ENCODE measurements around the gene CDKAL1. TPM values are rescaled to one million over a fixed set of nuclear protein-coding genes. Genes with fewer than 3 reads are reported as not detected.

Gene CDKAL1
- total and polyA plus RNA-seq, 4 donors, result 2.0 to 12.9 (median 6.7) TPM

- Histone ChIP-seq H3K36me3 (ENCODE audit: control insufficient read depth in 4 of 4, insufficient read depth in 3 of 4, low read depth in 1 of 4, low read length in 3 of 4) (no peaks in the 10 kb centered on the region), H3K4me1 (ENCODE audit: control insufficient read depth in 4 of 4, insufficient read depth in 4 of 4, low read length in 3 of 4) (no peaks in the 10 kb centered on the region), H3K9me3 (ENCODE audit: control insufficient read depth in 4 of 4, low read length in 3 of 4) (no peaks in the 10 kb centered on the region), H3K9ac (ENCODE audit: low read depth in 1 of 2, low read length in 2 of 2) (no peak overlapping the region), H3K27ac (ENCODE audit: low read depth in 1 of 2, low read length in 2 of 2) (no peak overlapping the region), H3K27me3 (ENCODE audit: control insufficient read depth in 4 of 4, insufficient read depth in 4 of 4, low read length in 3 of 4) (no peaks in the 10 kb centered on the region), H3K4me3 (ENCODE audit: low read depth in 1 of 3, low read length in 3 of 3) (no peak overlapping the region)
- WGBS, result 94% methylated on average over 2 of the region's 2 CpGs
- no peak for DNase-seq (ENCODE audit: low spot score)
- TF ChIP-seq RAD21 (IDR thresholded peaks at IDR 0.05) (no peak), FOXA1 (IDR thresholded peaks at IDR 0.05) (no peak), CTCF (IDR thresholded peaks at IDR 0.05; ENCODE audit: low read depth, low read length, missing input control) (no peak), FOXA2 (IDR thresholded peaks at IDR 0.05) (no peak), TAF1 (conservative IDR thresholded peaks at IDR 0.05) (no peak), GABPA (IDR thresholded peaks at IDR 0.05 in 1 of 2, conservative IDR thresholded peaks at IDR 0.05 in 1 of 2) (no peak), MAX (IDR thresholded peaks at IDR 0.05) (no peak), HNF4A (conservative IDR thresholded peaks at IDR 0.05) (no peak), EGR1 (IDR thresholded peaks at IDR 0.05; ENCODE audit: low read depth in 2 of 2) (no peak), HNF4G (IDR thresholded peaks at IDR 0.05) (no peak), REST (IDR thresholded peaks at IDR 0.05) (no peak), SP1 (IDR thresholded peaks at IDR 0.05) (no peak), YY1 (IDR thresholded peaks at IDR 0.05) (no peak)
These were observed 223.5 kb downstream of the CDKAL1 start for GRCh38 chr6:20757761-20758160.

GRCh38 chr6:20763296-20763695, 229.0 kb downstream of the CDKAL1 start:
- no peaks in the 10 kb centered on the region for H3K9me3 ChIP-seq (ENCODE audit: control insufficient read depth in 4 of 4, low read length in 3 of 4)

More at GRCh38 chr6:20763296-20763695, 229.0 kb downstream of the CDKAL1 start:
- H3K27ac ChIP-seq (ENCODE audit: low read depth in 1 of 2, low read length in 2 of 2), result no peak overlapping the region
- no peak overlapping the region for H3K4me3 ChIP-seq (ENCODE audit: low read depth in 1 of 3, low read length in 3 of 3)
- TF ChIP-seq TAF1 (conservative IDR thresholded peaks at IDR 0.05) (no peak), NR2F2 (IDR thresholded peaks at IDR 0.05) (no peak), FOXA1 (IDR thresholded peaks at IDR 0.05) (no peak), SP1 (IDR thresholded peaks at IDR 0.05) (no peak), FOXA2 (IDR thresholded peaks at IDR 0.05) (no peak), JUND (IDR thresholded peaks at IDR 0.05) (no peak), REST (IDR thresholded peaks at IDR 0.05) (no peak), HNF4G (IDR thresholded peaks at IDR 0.05) (no peak), RXRA (IDR thresholded peaks at IDR 0.05) (no peak)
- H3K4me1 ChIP-seq (ENCODE audit: control insufficient read depth in 4 of 4, insufficient read depth in 4 of 4, low read length in 3 of 4), result no peaks in the 10 kb centered on the region
- 96% methylated on average over 4 of the region's 4 CpGs for WGBS
- no peak for DNase-seq (ENCODE audit: low spot score)
- no peaks in the 10 kb centered on the region for H3K27me3 ChIP-seq (ENCODE audit: control insufficient read depth in 4 of 4, insufficient read depth in 4 of 4, low read length in 3 of 4)
- no peaks in the 10 kb centered on the region for H3K36me3 ChIP-seq (ENCODE audit: control insufficient read depth in 4 of 4, insufficient read depth in 3 of 4, low read depth in 1 of 4, low read length in 3 of 4)
- H3K9ac ChIP-seq (ENCODE audit: low read depth in 1 of 2, low read length in 2 of 2), result no peak overlapping the region

All from liver (tissue), 9 donors.